Body of pancreas (tissue), 4 donors: ENCODE data around the gene MED26. TPM values are rescaled to one million over a fixed set of nuclear protein-coding genes. Genes with fewer than 3 reads are reported as not detected.

Source experiments
- ATAC-seq: fragments of 150-250 bp; one replicate; pipeline ENCODE4 v1.9.1; 2016
- DNase-seq, 4 donors: peaks; one replicate each; pipeline ENCODE4 v3.0.0-alpha.2; 2019
- H3K27ac ChIP-seq, 4 donors: fragments of 200-600 bp; sonication (generic); 1 replicate in 3 of 4; 2 replicates in 1 of 4; pipeline versions ENCODE4 v1.5.1 to v1.6.1; 2016 to 2019; ENCODE audit warnings: mild to moderate bottlenecking in 1 of 4, mixed read lengths in 1 of 4, moderate library complexity in 1 of 4
- H3K27me3 ChIP-seq, 2 donors: fragments of 200-600 bp; sonication (generic); one replicate each; pipeline ENCODE4 v1.6.0; 2016; ENCODE audit warnings: mild to moderate bottlenecking in 1 of 2
- H3K36me3 ChIP-seq, 2 donors: fragments of 200-600 bp; sonication (generic); replicated peaks in 1 of 2; 2 replicates each; pipeline ENCODE4 v1.5.1; 2016; ENCODE audit warnings: low read depth in 2 of 2; ENCODE audit not compliant: insufficient read depth in 1 of 2
- H3K4me1 ChIP-seq: fragments of 200-600 bp; sonication (generic); one replicate; pipeline ENCODE4 v1.6.0; 2016
- H3K4me3 ChIP-seq, 2 donors: fragments of 200-600 bp; sonication (generic); 1 replicate in 1 of 2; 2 replicates in 1 of 2; pipeline ENCODE4 v1.5.1; 2016 to 2019
- H3K9me3 ChIP-seq, 3 donors: fragments of 200-600 bp; sonication (generic); 1 replicate in 2 of 3; 2 replicates in 1 of 3; pipeline ENCODE4 v1.5.1; 2016
- CTCF ChIP-seq, 7 experiments: fragments of 450-650 bp in 4 of 7; fragments of 200-600 bp in 3 of 7; sonication (generic) in 3 of 7; IDR thresholded peaks; one replicate each; pipeline ENCODE4 v1.5.1; 2016 to 2019; ENCODE audit warnings: antibody characterized with exemption in 7 of 7
- POLR2A ChIP-seq, 3 donors: fragments of 450-650 bp; IDR thresholded peaks; one replicate each; pipeline ENCODE4 v1.6.1; 2016; ENCODE audit warnings: antibody characterized with exemption in 3 of 3, mild to moderate bottlenecking in 2 of 3
- WGBS, 2 donors: methylation state at CpG; one replicate each; pipeline ENCODE4 v1.1.5; 2017; 5-methylcytosine and 5-hydroxymethylcytosine counted together
- intact Hi-C: fragments of 100-400 bp; cut with DNase I; formaldehyde crosslinking; loops from one replicate; pipeline ENCODE4 v1.15.1; 2023
- total RNA-seq, 2 donors: library from RNA; depleted of rRNA; stranded (reverse); fragments of >200 nt; gene quantifications; one replicate each; pipeline ENCODE4 v1.1.0, GENCODE V29; 2016

The MED26 gene
- total RNA-seq, 2 donors from 2014 or later: 4.9 to 8.2 TPM

- Histone ChIP-seq H3K9me3 (no peaks in the 10 kb centered on the region), H3K27me3 (no peaks in the 10 kb centered on the region), H3K36me3 (no peaks in the 10 kb centered on the region), H3K4me1 (peaks cover 53% of the 10 kb centered on the region), H3K4me3 (no peak overlapping the region), H3K27ac (no peak overlapping the region)
- WGBS, 2 donors: 84 to 90% methylated on average over 4 to 5 of the region's 5 CpGs
- DNase-seq (no peak), ATAC-seq (no peak)
- no peak for TF ChIP-seq POLR2A (IDR thresholded peaks at IDR 0.05)
- no peak for TF ChIP-seq CTCF (IDR thresholded peaks at IDR 0.05)
- intact Hi-C loops: no loop called here
Measured at GRCh38 chr19:16600824-16601223, 27.2 kb downstream of the MED26 start.

DNA sequence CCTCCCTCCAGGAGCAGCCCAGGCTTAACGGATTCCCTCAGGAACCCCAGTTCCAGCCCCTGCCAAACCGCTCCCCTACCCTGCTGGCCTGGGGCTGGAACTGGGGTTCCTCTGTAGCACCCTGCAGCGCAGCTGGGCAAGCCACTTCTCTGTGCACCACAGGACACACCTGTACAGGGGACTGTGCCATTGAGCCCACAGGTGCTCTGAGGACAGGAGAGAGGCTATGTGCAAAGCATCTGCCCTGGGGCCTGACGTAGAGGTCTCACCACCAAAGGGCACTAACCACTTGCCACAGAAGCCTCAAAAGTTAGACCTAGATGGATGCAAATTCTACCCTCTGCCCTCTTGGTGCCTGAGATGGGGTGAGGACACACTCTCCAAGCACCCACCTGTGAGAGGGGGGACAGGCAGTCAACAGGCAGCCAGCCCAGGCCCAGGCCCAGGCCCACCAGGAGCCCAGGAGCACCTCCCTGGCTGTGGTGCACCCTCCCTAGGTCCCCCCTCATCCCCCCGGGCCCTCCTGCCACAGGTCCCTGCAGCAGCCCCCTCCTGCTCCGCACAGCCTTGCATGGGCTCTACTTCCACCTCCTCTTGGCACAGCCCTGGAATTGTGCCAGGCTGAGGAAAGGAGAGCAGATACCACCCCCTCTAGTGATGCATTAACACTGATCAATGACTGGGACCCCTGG is 28.2 kb downstream of the MED26 start:
- H3K27ac ChIP-seq: no peak overlapping the region
- WGBS, 2 donors: 88 to 90% methylated on average over 2 to 5 of the region's 6 CpGs
- ATAC-seq: no peak

DNA sequence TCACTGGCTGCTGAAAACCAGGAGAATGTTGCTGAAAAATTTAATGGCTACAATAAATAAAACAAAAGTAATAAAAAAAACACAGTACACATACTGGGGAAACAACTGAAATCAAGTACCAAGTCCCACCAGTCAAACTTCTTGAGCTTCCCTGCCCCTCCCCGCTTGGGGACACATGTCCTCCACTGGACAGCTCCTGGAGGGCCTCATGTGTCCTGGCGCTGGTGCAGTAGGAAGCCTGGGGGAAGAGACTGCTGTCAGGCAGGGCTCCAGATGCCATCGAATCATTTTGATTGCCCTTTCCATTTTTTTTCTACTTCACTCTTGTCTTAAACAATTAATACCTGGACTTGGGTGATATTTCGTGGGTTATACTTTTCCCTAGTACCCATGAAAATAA is 29.2 kb downstream of the MED26 start:
- Histone ChIP-seq H3K9me3 (no peaks in the 10 kb centered on the region), H3K36me3 (no peaks in the 10 kb centered on the region), H3K4me1 (peaks cover 45% of the 10 kb centered on the region), H3K27ac (no peak overlapping the region), H3K4me3 (no peak overlapping the region), H3K27me3 (no peaks in the 10 kb centered on the region)
- TF ChIP-seq POLR2A (IDR thresholded peaks at IDR 0.05) (no peak), CTCF (IDR thresholded peaks at IDR 0.05) (no peak)
- ATAC-seq (no peak), DNase-seq (no peak)
- WGBS, 2 donors: 68 to 76% methylated on average over 4 of the region's 4 CpGs
- intact Hi-C loops: no loop called here

More for the DNA sequence above, 28.2 kb downstream of the MED26 start:
- H3K9me3 ChIP-seq: no peaks in the 10 kb centered on the region
- no peaks in the 10 kb centered on the region for H3K27me3 ChIP-seq
- H3K36me3 ChIP-seq: no peaks in the 10 kb centered on the region
- H3K4me1 ChIP-seq: peaks cover 45% of the 10 kb centered on the region
- DNase-seq: no peak
- no peak for TF ChIP-seq POLR2A (IDR thresholded peaks at IDR 0.05)
- intact Hi-C loops: no loop called here
- H3K4me3 ChIP-seq: no peak overlapping the region

GRCh38 chr19:16596399-16596798 is 31.6 kb downstream of the MED26 start:
- intact Hi-C loops: no loop called here
- no peak overlapping the region for H3K4me3 ChIP-seq
- H3K27me3 ChIP-seq: no peaks in the 10 kb centered on the region
- WGBS, 2 donors: 91 to 95% methylated on average over 7 to 9 of the region's 9 CpGs
- DNase-seq: no peak
- no peak for ATAC-seq
- peaks cover 34% of the 10 kb centered on the region for H3K4me1 ChIP-seq
- H3K9me3 ChIP-seq: no peaks in the 10 kb centered on the region
- TF ChIP-seq CTCF (IDR thresholded peaks at IDR 0.05) (no peak), POLR2A (IDR thresholded peaks at IDR 0.05) (no peak)
- H3K27ac ChIP-seq: no peak overlapping the region
- H3K36me3 ChIP-seq: no peaks in the 10 kb centered on the region

DNA sequence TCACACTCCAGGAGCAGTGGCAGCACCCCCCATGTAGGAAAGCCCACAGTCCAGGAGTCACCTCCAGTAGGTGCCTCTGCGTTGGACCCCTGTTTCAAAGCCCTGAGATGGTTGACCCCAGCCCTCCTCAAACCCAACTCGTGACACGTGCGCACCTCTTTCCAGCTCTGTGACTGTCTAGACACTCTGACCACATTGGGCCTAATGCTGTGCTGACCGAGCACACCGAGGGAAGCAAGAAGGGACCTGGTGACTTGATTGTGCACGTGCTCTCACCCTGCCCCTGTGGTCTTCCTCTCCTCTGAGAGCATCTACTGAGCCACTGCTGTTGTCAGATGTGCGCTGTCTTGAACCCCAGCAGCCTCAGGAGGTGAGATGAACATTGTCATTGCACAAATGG is 32.9 kb downstream of the MED26 start:
- 81 to 92% methylated on average over 8 of the region's 8 CpGs for WGBS, 2 donors
- Histone ChIP-seq H3K9me3 (no peaks in the 10 kb centered on the region), H3K27me3 (no peaks in the 10 kb centered on the region), H3K4me3 (no peak overlapping the region), H3K36me3 (no peaks in the 10 kb centered on the region), H3K27ac (no peak overlapping the region), H3K4me1 (peaks cover 27% of the 10 kb centered on the region)
- intact Hi-C loops: no loop called here
- DNase-seq (no peak), ATAC-seq (no peak)
- TF ChIP-seq POLR2A (IDR thresholded peaks at IDR 0.05) (no peak), CTCF (IDR thresholded peaks at IDR 0.05) (no peak)
